ENCODE data around the gene CPA4.

CPA4 gene

DNA sequence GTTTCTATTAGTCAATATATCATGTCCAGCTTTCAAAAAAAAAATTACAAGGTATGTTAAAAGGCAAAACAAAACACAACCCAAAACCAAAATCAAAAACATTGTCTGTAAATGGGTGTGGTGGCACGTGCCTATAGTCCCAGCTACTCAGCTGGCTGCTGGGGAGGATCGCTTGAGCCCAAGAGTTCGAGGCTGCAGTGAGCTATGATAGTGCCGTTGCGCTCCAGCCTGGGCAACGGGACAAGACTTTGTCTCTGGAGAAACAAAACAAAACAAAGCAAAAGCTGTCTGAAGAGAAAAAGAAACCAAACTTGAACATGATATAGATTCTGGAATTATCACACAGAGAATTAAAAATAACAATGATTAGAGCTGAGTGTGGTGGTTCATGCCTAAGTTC is 41.3 kb downstream of the CPA4 start:
- Histone ChIP-seq H3K4me3 (ENCODE audit: low read depth in 1 of 2, low read length in 2 of 2) (no peak overlapping the region), H3K27ac (ENCODE audit: low read length) (no peak overlapping the region), H3K27me3 (ENCODE audit: low read depth, low read length) (no peaks in the 10 kb centered on the region), H3K4me1 (ENCODE audit: control insufficient read depth in 1 of 2, insufficient read depth in 2 of 2, low read length in 2 of 2) (peaks cover 0 to 7% of the 10 kb centered on the region in 2 donors), H3K9me3 (ENCODE audit: control insufficient read depth in 1 of 2, low read length in 2 of 2) (no peaks in the 10 kb centered on the region), H3K36me3 (ENCODE audit: control insufficient read depth in 1 of 2, insufficient read depth in 2 of 2, low read length in 2 of 2) (no peaks in the 10 kb centered on the region)

DNA sequence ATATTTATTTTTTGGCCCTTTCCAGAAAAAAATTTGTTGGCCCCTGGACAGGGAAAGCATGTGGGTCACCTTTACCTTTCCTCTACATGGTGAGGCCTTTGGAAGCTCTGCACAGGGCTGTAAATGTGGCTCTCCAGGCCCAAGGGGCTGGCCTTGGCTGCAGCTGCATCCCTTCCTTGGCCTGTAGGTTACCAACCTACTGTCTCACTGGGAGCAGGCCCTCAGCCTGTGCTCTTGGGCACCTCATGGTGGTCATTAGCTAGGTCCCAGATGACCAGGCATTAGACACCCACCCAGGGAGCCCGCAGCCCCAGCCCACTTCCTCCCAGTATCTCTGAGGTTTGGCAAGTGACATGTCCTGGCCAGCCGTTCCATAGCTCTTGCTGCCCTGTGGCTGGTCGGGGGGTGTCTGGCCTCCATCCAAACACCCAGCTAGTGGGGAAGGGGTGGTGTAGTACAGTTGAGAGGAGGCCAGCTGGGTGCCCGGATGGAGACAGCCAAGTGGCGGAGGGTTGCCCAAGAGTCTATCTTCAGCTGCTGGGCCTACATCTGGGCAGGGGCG is 44.5 kb downstream of the CPA4 start:
- Histone ChIP-seq H3K27ac (ENCODE audit: low read length) (no peak overlapping the region), H3K4me3 (ENCODE audit: low read depth in 1 of 2, low read length in 2 of 2) (no peak overlapping the region), H3K36me3 (ENCODE audit: control insufficient read depth in 1 of 2, insufficient read depth in 2 of 2, low read length in 2 of 2) (no peaks in the 10 kb centered on the region), H3K27me3 (ENCODE audit: low read depth, low read length) (no peaks in the 10 kb centered on the region), H3K4me1 (ENCODE audit: control insufficient read depth in 1 of 2, insufficient read depth in 2 of 2, low read length in 2 of 2) (peaks cover 0 to 7% of the 10 kb centered on the region in 2 donors), H3K9me3 (ENCODE audit: control insufficient read depth in 1 of 2, low read length in 2 of 2) (no peaks in the 10 kb centered on the region)

- Histone ChIP-seq H3K27me3 (ENCODE audit: low read depth, low read length) (no peaks in the 10 kb centered on the region), H3K27ac (ENCODE audit: low read length) (no peak overlapping the region), H3K4me1 (ENCODE audit: control insufficient read depth in 1 of 2, insufficient read depth in 2 of 2, low read length in 2 of 2) (peaks cover 0 to 7% of the 10 kb centered on the region in 2 donors), H3K4me3 (ENCODE audit: low read depth in 1 of 2, low read length in 2 of 2) (no peak overlapping the region), H3K36me3 (ENCODE audit: control insufficient read depth in 1 of 2, insufficient read depth in 2 of 2, low read length in 2 of 2) (no peaks in the 10 kb centered on the region), H3K9me3 (ENCODE audit: control insufficient read depth in 1 of 2, low read length in 2 of 2) (no peaks in the 10 kb centered on the region)
These were observed 45.3 kb downstream of the CPA4 start for GRCh38 chr7:130338233-130338632.

DNA sequence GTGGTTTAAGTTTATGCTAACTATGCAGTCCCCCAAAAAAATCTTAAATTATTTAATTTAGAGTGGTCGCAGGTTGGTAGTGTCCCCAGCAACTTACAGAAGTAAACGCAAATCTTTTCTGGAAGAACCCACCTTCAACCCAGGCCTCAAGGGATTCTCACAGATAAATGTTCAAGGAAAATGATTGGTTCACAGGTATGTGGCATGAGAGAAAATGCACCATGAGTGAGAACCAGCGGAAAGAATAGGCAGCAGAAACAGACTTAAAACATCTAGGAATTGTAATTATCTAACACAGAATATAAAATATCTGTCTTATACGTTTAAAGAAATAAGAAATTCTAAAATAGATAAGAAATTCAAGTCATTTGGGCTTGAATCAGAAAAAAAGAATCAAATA is 48.9 kb downstream of the CPA4 start:
- Histone ChIP-seq H3K27ac (ENCODE audit: low read length) (no peak overlapping the region), H3K4me3 (ENCODE audit: low read depth in 1 of 2, low read length in 2 of 2) (no peak overlapping the region), H3K4me1 (ENCODE audit: control insufficient read depth in 1 of 2, insufficient read depth in 2 of 2, low read length in 2 of 2) (no peaks in the 10 kb centered on the region), H3K9me3 (ENCODE audit: control insufficient read depth in 1 of 2, low read length in 2 of 2) (no peaks in the 10 kb centered on the region), H3K27me3 (ENCODE audit: low read depth, low read length) (no peaks in the 10 kb centered on the region), H3K36me3 (ENCODE audit: control insufficient read depth in 1 of 2, insufficient read depth in 2 of 2, low read length in 2 of 2) (no peaks in the 10 kb centered on the region)

DNA sequence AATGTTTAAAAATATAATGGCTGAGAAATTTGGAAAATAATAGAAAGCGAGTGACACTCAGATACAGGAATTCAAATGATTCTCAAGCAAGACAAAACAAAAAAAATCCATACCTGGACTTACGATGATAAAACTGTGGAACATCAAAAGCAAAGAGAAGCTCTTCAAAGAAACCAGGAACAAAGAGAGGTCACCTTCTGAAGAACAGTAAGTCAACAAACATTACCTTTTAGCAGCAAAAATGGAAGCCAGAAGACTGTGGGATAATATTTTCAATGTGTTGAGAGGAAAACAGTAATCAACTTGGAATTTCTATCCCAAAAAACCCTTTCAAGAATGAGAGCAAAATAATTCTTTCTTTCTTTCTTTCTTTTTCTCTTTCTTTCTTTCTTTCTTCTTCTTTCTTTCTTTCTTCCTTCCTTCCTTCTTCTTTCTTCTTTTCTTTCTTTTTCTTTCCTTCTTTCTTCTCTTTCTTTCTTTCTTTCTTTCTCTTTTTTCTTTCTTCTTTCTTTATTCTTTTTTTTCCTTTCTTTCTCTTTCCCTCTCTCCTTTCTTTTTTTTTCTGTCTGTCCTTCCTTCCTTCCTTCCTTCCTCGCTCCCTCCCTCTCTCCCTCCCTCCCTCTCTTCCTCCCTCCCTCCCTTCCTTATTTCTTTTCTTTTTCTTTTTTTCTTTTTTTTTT is 49.9 kb downstream of the CPA4 start:
- Histone ChIP-seq H3K4me1 (ENCODE audit: control insufficient read depth in 1 of 2, insufficient read depth in 2 of 2, low read length in 2 of 2) (no peaks in the 10 kb centered on the region), H3K4me3 (ENCODE audit: low read depth in 1 of 2, low read length in 2 of 2) (no peak overlapping the region), H3K36me3 (ENCODE audit: control insufficient read depth in 1 of 2, insufficient read depth in 2 of 2, low read length in 2 of 2) (no peaks in the 10 kb centered on the region), H3K27ac (ENCODE audit: low read length) (no peak overlapping the region), H3K9me3 (ENCODE audit: control insufficient read depth in 1 of 2, low read length in 2 of 2) (no peaks in the 10 kb centered on the region), H3K27me3 (ENCODE audit: low read depth, low read length) (no peaks in the 10 kb centered on the region)

GRCh38 chr7:130344271-130344866 is 51.4 kb downstream of the CPA4 start, which contains the start of gene CPA5:
TSS of gene CPA5 (plus strand) at chr7:130344816. CDS start at chr7:130346486, 1,670 bp downstream.
- no peaks in the 10 kb centered on the region for H3K9me3 ChIP-seq (ENCODE audit: control insufficient read depth in 1 of 2, low read length in 2 of 2)
- no peak within 1 kb of the TSS for H3K27ac ChIP-seq (ENCODE audit: low read length)
- no peaks in the 10 kb centered on the region for H3K36me3 ChIP-seq (ENCODE audit: control insufficient read depth in 1 of 2, insufficient read depth in 2 of 2, low read length in 2 of 2)
- H3K27me3 ChIP-seq (ENCODE audit: low read depth, low read length) = no peaks in the 10 kb centered on the region
- no peaks in the 10 kb centered on the region for H3K4me1 ChIP-seq (ENCODE audit: control insufficient read depth in 1 of 2, insufficient read depth in 2 of 2, low read length in 2 of 2)
- no peak within 1 kb of the TSS for H3K4me3 ChIP-seq (ENCODE audit: low read depth in 1 of 2, low read length in 2 of 2)

- Histone ChIP-seq H3K27me3 (ENCODE audit: low read depth, low read length) (no peaks in the 10 kb centered on the region), H3K27ac (ENCODE audit: low read length) (no peak overlapping the region), H3K4me3 (ENCODE audit: low read depth in 1 of 2, low read length in 2 of 2) (no peak overlapping the region)
These were observed 52.2 kb downstream of the CPA4 start for GRCh38 chr7:130345136-130345535.

GRCh38 chr7:130345725-130346124 is 52.8 kb downstream of the CPA4 start:
- no peak overlapping the region for H3K27ac ChIP-seq (ENCODE audit: low read length)
- no peaks in the 10 kb centered on the region for H3K4me1 ChIP-seq (ENCODE audit: control insufficient read depth in 1 of 2, insufficient read depth in 2 of 2, low read length in 2 of 2)
- H3K36me3 ChIP-seq (ENCODE audit: control insufficient read depth in 1 of 2, insufficient read depth in 2 of 2, low read length in 2 of 2) = no peaks in the 10 kb centered on the region
- no peaks in the 10 kb centered on the region for H3K27me3 ChIP-seq (ENCODE audit: low read depth, low read length)
- no peaks in the 10 kb centered on the region for H3K9me3 ChIP-seq (ENCODE audit: control insufficient read depth in 1 of 2, low read length in 2 of 2)
- H3K4me3 ChIP-seq (ENCODE audit: low read depth in 1 of 2, low read length in 2 of 2) = no peak overlapping the region

More at GRCh38 chr7:130345136-130345535, 52.2 kb downstream of the CPA4 start:
- H3K4me1 ChIP-seq (ENCODE audit: control insufficient read depth in 1 of 2, insufficient read depth in 2 of 2, low read length in 2 of 2) = no peaks in the 10 kb centered on the region
- no peaks in the 10 kb centered on the region for H3K36me3 ChIP-seq (ENCODE audit: control insufficient read depth in 1 of 2, insufficient read depth in 2 of 2, low read length in 2 of 2)
- no peaks in the 10 kb centered on the region for H3K9me3 ChIP-seq (ENCODE audit: control insufficient read depth in 1 of 2, low read length in 2 of 2)

DNA sequence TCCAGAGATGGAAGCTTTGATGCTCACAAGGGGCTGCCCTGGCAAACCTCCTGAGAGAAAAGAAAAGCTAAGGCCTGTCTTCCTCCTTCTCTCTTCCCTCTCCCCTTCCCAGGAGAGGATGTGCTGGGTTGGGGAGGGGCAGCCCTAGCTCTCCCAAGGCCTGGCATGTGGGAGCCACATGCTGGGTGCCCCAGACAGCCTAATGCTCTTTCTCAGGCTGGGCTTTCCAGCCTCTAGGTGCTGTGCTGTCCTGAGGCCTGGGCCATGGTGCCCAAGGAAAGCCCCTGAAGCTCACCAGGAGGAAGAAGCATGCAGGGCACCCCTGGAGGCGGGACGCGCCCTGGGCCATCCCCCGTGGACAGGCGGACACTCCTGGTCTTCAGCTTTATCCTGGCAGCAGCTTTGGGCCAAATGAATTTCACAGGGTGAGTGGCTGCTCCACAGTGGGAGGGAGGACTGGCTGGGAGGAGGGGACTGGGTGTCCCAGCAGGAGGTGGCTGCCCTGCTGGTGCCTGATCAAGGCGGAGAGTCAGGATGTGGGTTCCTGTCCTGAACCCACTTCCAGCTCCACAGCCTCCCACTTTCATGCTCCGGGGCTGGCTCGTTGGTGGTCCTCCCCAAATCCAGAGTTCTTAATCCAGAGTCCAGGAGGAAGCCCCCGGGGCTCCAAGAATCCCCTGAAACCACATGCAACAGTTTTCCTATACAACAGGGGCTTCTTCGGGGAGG is 53.4 kb downstream of the CPA4 start:
- no peaks in the 10 kb centered on the region for H3K9me3 ChIP-seq (ENCODE audit: control insufficient read depth in 1 of 2, low read length in 2 of 2)
- H3K36me3 ChIP-seq (ENCODE audit: control insufficient read depth in 1 of 2, insufficient read depth in 2 of 2, low read length in 2 of 2) = no peaks in the 10 kb centered on the region
- H3K4me3 ChIP-seq (ENCODE audit: low read depth in 1 of 2, low read length in 2 of 2) = no peak overlapping the region
- no peaks in the 10 kb centered on the region for H3K27me3 ChIP-seq (ENCODE audit: low read depth, low read length)
- peaks cover 0 to 1% of the 10 kb centered on the region in 2 donors for H3K4me1 ChIP-seq (ENCODE audit: control insufficient read depth in 1 of 2, insufficient read depth in 2 of 2, low read length in 2 of 2)
- no peak overlapping the region for H3K27ac ChIP-seq (ENCODE audit: low read length)

DNA sequence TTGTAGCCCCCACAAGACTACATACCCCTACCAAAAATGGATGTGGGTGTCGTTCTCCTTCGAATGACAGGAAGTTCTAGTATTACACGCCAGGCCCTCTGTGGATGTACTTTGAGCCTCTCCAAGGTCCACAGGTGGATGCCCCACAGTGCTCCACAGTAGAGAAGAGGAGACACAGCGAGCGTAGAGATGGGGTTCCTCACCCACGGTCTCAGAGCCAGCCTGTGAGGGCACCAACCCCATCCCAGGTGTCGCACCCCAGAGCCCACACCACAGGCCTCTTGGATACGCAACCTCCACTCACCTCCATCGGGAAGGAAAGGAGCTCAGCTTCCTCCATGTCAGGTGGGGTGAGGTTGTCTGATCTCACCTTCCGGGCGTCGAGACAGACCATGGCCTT is 54.0 kb downstream of the CPA4 start:
- Histone ChIP-seq H3K36me3 (ENCODE audit: control insufficient read depth in 1 of 2, insufficient read depth in 2 of 2, low read length in 2 of 2) (no peaks in the 10 kb centered on the region), H3K9me3 (ENCODE audit: control insufficient read depth in 1 of 2, low read length in 2 of 2) (no peaks in the 10 kb centered on the region), H3K27ac (ENCODE audit: low read length) (no peak overlapping the region), H3K4me1 (ENCODE audit: control insufficient read depth in 1 of 2, insufficient read depth in 2 of 2, low read length in 2 of 2) (peaks cover 0 to 4% of the 10 kb centered on the region in 2 donors), H3K27me3 (ENCODE audit: low read depth, low read length) (no peaks in the 10 kb centered on the region), H3K4me3 (ENCODE audit: low read depth in 1 of 2, low read length in 2 of 2) (no peak overlapping the region)

Data from muscle layer of duodenum (tissue), 2 donors.